Measurements from ENCODE around the gene PNPLA7.

- TF ChIP-seq CTCF (IDR thresholded peaks at IDR 0.05) (no peak), POLR2A (IDR thresholded peaks at IDR 0.05) (no peak)
Measured at GRCh38 chr9:137500666-137501397, 49.4 kb downstream of the PNPLA7 start.

Data from lower leg skin (tissue), 3 donors.